Uterus (tissue), 2 donors: Measurements from ENCODE around the gene CDKN2AIP.

Source experiments
- POLR2A ChIP-seq, 2 donors: fragments of 450-650 bp; IDR thresholded peaks; one replicate each; pipeline ENCODE4 v1.6.1; 2016; ENCODE audit warnings: antibody characterized with exemption in 2 of 2, mild to moderate bottlenecking in 1 of 2, moderate library complexity in 1 of 2
- TF ChIP-seq, protein P1 (sequence below), 4 experiments: fragments of 200-600 bp in 2 of 4; fragments of 450-650 bp in 2 of 4; sonication (generic) in 2 of 4; IDR thresholded peaks; one replicate each; pipeline ENCODE4 v1.5.1; 2016 to 2019; ENCODE audit warnings: antibody characterized with exemption in 4 of 4, mild to moderate bottlenecking in 2 of 4, moderate library complexity in 1 of 4

GRCh38 chr4:183411291-183411861 is 33.1 kb upstream of the CDKN2AIP start:
- TF ChIP-seq, protein P1, sequence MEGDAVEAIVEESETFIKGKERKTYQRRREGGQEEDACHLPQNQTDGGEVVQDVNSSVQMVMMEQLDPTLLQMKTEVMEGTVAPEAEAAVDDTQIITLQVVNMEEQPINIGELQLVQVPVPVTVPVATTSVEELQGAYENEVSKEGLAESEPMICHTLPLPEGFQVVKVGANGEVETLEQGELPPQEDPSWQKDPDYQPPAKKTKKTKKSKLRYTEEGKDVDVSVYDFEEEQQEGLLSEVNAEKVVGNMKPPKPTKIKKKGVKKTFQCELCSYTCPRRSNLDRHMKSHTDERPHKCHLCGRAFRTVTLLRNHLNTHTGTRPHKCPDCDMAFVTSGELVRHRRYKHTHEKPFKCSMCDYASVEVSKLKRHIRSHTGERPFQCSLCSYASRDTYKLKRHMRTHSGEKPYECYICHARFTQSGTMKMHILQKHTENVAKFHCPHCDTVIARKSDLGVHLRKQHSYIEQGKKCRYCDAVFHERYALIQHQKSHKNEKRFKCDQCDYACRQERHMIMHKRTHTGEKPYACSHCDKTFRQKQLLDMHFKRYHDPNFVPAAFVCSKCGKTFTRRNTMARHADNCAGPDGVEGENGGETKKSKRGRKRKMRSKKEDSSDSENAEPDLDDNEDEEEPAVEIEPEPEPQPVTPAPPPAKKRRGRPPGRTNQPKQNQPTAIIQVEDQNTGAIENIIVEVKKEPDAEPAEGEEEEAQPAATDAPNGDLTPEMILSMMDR (IDR thresholded peaks at IDR 0.05), result no peak
- no peak for TF ChIP-seq POLR2A (IDR thresholded peaks at IDR 0.05)
